Stimulated activated CD8-positive, alpha-beta memory T cell treated with anti-CD3 and anti-CD28 coated beads, Interleukin-15, amount 100 ng/mL, for 4 hours (primary cell): ENCODE results near the gene C1QTNF9B.
"Not testable (repeated sequence)": the region's sequence is repeated elsewhere in the genome, so short reads cannot be mapped to it uniquely, and the experiment has no call there.

ENCODE experiments used
- DNase-seq, 2 donors: peaks; one replicate each; pipeline ENCODE4 v3.0.0-alpha.2; 2020; ENCODE audit warnings: low read depth in 2 of 2

C1QTNF9B gene

DNA sequence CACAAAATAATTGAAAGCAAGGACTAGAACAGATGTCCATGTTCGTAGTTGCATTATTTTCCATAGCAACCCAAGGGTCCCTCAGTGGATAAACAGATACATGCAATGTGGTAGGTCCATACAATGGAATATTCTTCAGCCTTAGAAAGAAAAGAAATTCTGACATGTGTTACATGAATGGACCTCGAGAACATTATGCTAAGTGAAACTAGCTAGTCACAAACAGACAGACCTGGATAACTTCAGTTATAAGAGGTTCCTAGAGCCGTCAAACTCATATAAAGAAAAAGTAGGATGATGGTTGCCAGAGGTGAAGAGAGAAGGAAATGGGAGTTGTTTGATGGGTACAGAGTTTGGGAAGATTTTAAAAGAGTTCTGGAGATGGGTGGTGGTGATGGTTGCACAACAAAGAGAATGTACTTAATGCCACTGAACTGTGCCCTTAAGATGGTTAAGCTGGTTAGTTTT, at the start of gene C1QTNF9B:
TSS of gene C1QTNF9B (minus strand) at position 51 of the 468 bp plus-strand sequence.
- not testable (repeated sequence) for DNase-seq

DNA sequence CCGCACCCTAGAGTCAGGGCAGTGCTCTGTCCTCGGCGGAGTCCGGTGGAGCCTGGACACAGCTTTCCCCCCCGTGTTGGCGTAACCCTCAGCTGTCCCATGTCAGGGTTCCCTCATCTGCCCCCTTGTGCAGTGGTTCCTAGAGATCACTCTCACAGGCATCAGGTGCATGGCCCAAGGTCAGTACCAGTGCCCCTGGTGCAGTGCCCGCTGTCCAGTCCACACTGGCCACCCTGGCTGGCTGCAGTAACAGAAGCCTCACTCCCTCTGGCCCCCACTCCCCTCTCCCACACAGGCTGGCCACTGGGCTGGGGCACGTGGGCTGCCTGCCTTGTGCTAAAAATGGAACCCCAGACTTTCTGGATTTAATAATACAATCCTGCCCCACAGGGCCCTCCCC, 49.6 kb upstream of the C1QTNF9B start:
- DNase-seq: no peak

DNA sequence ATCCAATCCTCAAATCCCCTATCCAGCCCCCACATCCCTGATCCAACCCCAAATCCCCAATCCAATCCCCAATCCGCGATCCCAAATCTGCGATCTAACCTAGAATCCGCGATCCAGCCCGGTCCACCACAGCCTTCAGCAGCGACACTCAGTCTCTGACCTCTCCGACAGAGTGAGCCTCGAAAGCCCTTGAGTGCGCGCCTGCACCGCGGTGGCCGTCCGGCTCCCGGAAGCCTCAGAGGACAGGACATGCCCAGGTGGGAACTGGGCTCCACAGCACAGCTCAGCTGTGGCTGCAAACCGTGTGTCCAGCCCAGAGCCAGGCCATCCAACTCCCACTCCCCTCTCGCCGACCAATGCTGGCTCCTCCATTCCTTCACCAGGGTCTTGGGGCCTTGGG, 48.8 kb upstream of the C1QTNF9B start:
- no peak for DNase-seq

DNA sequence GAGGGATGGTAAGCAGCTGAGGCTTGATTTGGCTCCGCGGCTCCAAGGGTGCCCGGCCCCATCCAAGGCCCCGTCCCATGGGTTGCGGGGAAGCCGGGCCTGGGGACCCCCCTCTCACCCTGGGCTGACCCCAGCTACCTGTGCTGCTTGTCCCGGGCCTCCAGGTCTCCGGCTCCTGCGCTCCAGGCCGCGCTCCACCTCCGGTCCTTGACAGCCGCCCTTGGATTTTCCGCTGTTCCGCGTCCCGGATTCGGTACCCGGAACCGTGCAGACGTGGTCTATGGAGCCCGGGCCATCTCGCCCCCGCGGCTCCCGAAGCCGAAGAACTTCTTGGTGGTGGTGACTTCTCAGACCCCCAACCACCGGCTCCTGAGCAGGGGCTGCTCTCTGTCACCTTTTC, 48.3 kb upstream of the C1QTNF9B start:
- no peak for DNase-seq

DNA sequence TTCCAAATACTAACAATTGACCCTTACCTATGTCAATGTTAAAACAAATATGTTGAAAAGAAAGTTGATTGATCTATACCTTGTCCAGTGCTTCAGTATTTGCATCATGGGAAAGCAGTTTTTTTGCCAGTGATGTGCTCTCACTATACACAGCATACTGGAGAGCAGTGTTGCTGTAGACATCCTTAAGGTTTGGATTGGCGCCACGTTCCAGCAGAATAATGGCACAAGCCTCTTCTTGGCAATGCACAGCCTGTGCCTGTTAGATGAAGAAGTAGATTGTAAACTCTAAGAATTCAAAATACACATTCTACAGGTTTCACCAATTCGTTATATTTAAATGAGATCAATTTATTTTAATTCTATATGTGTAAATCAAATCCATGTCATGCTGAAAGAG, 43.9 kb upstream of the C1QTNF9B start:
- DNase-seq: no peak

DNA sequence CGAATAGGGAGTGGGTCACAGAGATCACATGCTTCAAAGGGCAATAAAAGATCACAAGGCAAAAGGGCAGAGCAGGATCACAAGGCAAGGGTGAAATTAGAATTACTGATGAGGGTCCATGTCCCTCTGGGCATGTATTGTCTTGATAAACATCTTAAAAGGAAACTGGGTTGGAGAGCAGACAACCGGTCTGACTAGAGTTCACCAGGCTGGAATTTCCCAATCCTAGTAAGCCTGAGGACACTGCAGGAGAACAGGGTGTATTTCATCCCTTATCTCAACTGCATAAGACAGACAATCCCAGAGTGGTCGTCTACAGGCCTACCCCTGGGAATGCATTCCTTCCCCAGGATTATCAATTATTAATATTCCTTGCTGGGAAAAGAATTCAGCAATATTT, 42.4 kb upstream of the C1QTNF9B start:
- DNase-seq: not testable (repeated sequence)

DNA sequence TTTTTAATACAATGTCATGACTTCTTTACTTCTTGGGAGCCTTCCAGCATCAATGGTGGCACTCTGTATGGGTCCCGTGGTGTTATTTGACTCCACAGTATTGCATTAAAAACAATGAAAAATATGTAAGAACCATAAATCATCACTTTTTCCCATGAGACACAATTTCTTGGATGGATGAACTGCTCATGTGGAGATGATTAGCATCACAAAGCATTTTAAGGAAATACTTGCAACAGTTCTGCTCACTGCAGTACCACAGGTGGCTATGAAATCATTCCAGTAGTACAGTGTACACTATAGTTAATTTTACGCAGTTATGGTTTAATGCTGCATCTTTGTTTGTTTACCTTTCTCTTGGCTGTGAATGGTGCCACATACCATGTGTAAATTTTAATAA, 37.2 kb upstream of the C1QTNF9B start:
- DNase-seq: no peak

DNA sequence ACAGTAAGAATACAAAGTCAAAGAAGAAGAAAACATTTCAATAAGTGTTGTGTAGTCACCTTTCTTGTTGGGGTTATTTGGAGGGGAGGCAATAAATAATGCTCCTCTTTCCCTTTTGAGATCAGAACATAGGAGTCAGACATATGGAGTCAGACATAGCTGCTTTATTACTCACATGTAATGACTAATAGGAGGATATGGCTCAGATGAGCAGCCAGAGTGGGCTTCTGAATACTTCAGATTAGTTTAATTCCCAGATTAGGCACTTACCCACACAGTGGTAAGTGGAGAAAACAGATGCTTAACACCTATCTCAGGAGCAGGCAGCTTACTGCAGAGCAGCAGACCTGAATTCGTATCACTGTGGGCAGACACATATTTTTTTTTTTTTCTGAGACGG, 31.7 kb upstream of the C1QTNF9B start:
- DNase-seq: no peak

DNA sequence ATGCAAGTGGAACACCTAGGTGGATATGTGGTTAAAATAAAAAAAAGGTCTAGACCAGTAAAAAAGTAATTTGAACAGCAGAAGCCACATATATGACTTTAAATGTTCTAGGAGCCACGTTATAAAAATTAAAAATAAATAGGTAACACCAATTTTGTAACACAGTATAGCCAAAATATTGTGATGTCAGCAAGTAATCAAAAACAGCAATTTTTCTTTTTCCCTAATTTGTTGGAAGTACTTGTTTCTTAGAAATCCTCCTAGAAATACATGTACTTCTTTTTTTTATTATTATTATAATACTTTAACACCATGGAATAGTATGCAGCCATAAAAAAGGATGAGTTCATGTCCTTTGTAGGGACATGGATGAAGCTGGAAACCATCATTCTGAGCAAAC, 25.7 kb upstream of the C1QTNF9B start:
- no peak for DNase-seq

DNA sequence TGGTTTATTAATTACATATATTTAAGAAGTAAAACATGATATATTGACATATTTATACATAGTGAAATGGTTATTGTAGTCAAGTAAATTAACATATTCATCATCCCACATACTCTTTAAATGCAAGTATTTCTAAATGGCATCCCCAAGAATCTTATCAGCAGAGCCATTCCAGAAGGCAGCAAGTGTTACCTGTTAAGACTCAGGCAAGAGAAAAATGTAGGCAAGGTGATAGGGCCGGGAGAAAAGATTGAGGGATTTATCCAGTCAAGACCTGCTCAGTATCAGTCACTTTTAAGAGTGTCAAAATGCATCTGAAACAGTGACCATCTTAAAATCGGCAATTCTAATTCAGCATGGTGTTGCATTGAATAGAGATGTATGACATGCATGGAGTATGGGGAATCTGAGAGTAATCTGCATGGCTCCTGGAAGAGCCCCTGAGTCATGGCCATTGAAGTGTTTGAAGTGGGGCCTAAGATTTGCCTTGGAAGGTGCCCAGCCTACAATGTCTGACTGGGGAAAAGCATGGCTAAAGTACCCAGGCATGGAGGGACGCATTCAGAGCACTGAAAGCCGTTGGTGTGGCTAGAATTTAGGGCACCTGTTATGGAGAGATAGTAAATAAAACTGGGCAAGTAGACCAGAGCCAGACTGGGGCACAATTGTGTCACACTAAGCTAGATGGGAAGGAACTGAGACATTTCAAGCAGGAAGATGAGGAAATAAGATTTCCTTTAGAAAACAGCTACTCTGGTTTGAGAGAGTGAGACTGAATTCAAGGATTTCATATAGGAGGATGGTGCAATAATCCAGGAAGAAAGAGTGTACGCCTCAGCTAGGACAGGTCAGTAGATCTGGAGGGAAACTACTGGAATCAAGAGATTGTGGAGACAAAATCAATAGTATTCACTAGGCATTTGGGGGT, 25.0 kb upstream of the C1QTNF9B start:
- DNase-seq: no peak

DNA sequence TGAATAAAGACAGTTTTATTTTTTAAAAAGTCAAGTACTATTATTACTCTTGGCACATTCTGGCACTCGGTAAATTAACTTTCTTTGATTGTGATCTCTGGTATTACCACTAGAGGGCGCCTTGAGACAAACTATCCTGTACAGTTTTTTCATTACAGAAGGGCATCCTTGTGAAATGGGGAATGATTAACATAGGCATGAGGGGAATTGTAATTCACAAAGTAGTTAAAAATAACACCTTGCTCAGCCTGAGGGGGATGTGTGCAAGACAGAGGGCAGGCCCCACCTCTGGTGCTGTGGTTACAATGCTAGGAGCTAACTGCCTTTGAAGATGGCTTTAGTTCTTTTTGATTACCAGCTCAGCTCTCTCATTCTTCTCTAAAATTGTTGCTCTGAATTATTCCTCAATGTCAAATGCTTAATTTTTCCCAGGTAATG, 24.2 kb upstream of the C1QTNF9B start:
- DNase-seq: no peak

DNA sequence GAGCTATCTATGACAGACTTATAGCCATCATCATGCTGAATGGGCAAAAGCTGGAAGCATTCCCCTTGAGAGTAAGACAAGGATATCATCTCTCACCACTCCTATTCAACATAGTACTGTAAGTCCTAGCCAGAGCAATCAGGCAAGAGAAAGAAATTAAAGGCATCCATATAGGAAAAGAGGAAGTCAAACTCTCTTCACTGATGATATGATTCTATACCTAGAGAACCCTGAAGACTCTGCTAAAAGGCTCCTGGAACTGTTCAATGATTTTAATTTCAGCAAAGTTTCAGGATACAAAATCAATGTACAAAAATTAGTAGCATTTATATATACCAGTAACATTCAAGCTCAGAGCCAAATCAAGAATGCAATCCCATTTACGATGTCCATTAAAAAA, 21.7 kb upstream of the C1QTNF9B start:
- DNase-seq: no peak

DNA sequence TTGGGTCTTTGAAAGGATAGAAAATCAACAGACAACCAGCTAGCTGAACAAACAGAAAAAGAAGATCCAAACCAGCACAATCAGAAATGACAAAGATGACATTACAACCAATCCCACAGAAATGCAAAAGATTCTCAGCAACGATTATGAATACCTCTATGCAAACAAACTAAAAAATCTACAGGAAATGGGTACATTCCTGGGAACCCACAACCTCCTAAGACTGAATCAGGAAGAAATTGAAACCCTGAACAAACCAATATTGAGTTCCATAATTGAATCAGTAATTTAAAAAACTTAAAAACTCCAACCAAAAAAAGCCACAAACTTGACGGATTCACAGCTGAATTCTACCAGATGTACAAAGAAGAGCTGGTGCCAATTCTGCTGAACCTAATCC, 20.9 kb upstream of the C1QTNF9B start:
- DNase-seq: no peak

DNA sequence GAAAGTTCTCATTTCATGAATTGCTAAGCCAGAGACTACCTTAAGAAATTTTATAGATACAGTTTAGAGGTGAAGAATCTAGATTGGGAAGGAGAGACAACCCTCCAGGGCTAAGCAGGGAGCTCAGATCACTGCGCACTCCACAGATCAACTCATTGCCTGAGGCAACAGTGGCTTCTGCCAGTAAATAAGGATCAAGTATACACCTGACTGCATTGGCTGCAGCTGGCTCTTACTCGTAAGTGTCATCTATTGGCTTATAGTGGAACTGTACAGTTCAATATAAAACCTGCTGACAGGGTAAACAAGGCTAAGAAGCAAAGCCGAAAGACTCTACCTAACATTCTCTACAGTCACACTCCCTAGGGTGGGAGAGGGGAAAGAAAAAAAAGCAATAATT, 18.0 kb upstream of the C1QTNF9B start:
- no peak for DNase-seq

DNA sequence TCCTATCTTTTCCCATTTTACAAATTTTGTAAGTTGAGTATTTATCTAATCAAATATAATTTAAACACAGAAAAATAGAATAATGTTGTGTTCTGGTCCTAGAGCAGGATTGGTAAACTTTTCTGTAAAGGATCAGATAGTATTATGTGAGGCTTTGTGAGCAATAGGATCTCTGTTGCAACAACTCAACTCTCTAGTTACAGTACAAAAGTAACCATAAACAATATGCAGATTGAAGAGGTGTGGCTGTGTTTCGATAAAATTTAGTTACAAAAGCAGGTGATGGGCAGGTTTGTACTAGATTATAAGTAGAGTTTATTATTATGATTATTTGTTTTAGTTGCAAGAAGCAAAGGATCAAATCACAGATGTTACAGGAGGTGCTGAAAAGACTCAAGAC, 15.2 kb upstream of the C1QTNF9B start:
- no peak for DNase-seq

DNA sequence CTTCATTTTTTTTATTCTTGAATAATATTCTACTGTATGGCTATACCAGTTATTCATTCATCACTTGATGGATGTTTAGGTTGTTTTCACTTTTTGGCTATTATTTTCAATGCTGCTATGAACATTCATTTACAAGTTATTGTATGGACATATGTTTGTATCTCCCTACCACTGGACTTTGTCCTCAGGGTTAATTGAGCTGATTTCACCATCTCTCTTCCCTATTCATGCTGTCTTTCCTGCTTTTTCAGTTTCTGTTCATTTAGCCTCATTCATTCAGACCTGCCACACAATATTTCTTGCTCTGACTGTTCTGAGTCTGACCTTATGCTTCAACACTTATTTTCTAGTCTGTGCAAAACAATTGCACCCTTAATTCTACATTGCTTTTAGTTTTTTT, 12.3 kb upstream of the C1QTNF9B start:
- no peak for DNase-seq

DNA sequence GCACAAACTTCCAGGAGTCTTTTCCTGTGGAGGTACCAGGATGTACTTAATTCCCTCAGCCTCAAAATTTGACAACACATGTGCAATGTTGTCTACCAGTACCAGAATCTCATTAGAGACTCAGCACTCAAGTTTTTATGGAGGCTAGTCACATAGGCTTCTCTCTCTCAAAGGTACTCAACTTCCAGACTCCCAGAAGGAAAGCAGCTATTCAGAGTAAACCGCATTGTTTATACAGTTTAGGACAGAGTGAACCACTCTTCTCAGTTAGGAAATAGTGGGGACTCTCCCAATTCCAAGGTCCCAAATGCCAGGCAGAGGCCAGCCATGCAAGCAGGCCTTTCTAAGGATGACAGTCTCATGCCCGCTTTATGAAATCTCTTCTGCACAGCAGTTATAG, 8.5 kb upstream of the C1QTNF9B start:
- no peak for DNase-seq

DNA sequence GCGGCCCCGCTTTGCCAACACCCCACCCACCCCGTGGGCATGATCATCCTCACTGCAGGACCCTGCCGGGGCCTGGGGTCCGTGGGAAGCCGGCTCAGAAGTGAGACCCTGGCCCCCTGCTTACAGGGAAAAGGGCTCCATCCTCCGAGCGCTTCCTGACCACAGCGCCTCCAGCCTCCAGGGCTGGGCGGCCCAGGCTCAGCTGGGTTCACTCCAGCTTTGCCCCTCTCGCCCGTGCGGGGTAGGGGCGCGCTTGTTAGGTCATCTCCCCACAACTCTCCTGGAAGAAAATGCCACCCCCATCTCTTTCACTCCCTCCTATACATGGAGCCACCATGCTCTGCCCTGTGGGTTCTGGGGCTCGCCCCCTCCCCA, 6.6 kb upstream of the C1QTNF9B start:
- DNase-seq: no peak

DNA sequence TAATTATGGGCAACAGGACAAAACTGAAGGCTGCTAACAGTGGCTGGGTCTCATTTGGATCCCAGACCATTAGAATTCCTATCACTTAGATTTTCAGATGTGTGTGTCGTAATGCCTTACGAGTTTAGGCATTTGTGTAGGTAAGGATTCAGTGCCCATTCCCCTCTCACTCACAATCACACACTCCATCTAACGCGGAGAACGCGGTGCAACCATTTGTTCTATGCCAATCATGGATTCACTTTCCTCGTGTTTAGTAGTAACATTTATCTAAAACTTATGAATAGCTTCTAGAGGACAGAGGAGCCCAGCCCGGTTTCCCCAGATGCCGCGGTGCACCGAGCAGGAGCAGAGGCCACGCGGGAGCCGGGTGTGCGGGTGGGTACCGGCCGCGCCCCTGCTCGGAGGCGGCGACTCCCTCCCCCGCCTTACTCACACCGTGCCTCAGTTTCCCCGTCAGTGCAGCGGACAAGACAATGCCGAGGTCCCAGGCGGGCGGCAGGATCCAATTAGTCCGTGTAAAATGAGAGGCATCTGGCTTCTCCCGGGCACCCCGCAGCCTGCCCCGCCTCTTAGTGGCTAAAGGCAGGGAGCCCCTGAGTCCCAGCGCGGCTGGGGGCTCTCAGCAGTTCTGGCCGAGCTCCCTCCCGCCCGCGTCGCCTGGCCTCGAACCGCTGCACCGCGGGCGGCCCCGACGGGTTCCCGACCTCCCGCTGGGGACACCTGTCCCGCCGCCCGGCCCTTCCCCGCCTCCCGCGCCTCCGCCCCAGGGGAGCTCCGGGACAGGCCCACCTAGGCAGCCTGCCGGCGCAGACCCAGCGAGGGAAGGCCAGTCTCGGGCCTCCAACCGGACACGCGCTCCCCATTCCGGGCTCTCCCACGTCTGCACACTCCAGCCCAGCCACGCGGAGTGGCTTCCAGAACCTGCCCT, 5.9 kb upstream of the C1QTNF9B start:
- no peak for DNase-seq

DNA sequence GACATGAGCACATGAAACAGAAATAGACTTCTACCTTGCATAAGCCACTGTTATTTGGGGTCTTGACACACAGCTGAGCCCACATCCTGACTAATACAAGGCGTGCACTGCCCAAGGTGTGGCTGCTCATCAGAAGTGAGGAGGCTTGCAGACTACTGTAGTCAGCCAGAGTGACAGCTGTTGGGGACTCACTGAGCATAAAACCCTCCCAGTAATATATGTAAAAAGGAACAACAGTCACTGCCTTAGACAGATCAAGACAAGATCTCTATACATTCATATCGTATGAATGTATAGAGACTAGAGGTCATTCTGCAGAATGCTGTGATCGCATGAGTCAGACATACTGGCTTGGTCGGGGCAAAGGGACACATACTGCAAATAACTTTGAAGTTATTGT, 4.1 kb upstream of the C1QTNF9B start:
- DNase-seq: no peak

DNA sequence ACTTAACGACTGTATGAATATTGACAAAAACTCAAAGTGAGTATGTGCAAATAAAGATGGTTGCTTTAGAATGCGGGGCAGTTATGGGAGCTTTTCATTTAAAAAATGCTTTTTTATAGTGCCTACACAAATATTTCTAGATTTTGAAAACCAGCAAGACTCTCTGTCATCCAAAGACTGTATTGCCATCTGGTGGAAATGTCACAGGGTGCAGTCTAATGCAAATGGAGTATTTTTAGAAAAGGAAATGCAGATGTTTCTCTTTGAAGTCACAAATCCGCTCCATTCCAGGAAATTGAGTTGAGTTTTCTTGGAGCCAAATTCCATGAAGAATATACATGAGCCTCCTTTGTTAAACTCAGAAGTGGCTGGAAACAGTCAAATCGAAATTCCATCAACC, 2.3 kb upstream of the C1QTNF9B start:
- no peak for DNase-seq

DNA sequence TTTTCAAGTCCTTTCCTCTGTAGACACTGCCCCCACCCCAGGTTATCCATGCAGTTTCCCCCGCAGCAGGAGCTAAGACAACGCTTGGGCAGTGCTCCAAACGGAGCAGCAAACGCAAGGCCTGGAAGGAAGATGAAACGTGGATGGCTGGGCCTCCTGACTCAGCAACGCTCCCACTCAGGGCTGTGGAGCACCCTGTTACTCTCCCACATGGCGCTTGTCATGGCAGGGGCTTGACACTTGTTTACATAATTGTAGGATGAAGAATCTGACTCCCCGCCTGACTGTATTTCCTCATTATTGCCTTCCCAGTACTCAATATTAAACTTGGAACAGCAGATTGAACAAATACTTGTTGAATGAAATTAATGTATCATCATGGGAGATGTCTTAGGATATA, 799 bp upstream of the C1QTNF9B start:
- no peak for DNase-seq

DNA sequence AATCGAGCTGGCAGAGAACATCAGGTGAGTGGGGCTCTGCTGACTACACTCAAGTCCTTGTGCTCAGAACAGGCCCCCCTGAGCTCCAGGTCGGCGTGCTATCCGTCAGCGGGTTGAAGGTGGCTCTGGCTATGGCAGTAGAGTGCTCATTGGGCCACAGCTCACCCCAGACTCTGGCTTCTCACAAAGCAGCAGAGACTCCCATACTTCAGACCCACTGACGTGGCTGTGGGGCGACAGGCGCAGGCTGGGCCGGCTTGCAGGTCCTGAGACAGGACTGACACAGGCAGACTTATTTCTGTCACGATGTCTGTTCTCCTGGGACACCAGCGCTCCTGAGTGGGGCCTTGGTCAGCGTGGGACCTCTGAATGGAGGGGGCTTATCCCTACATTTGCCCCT, 2.6 kb downstream of the C1QTNF9B start:
- DNase-seq: not testable (repeated sequence)
